ENCODE measurements around the gene ADD1.

ADD1 gene

DNA sequence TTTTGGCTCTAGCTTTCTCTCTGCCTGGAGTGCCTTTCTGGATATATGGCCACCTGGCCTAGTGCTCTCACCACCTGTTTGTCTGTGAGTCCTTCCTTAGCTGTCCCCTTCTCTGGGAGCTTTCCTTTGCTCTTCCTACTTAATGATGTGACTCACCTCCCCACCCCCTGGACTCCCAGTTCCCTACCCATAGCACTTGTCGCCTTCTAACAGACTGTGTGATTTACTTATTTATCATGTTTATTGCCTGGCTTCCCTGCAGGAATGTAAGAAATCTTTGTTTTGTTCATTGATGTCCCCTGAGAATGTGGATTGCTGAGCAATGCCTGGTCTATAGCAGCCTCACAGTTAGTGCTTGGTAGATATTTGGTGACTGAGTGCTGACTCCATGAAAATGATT is 18.9 kb downstream of the ADD1 start:
- DNase-seq = no peak

DNA sequence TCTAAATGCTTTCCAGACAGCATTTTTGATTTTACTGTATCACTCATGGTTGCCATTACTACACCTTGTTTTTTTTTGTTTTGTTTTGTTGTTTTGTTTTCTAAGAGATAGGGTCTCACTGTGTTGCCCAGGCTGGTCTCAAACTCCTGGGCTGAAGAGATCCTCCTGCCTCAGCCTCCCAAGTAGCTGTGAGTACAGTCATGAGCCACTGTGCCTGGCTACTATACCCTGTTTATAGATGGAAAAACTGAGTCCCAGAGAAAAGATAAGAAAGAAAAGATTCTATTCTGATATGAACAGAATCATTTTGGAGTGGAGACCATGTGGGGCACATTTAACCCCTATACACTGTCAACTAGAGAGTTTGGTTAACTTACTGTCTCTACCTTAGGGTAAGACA is 20.0 kb downstream of the ADD1 start:
- DNase-seq = no peak

DNA sequence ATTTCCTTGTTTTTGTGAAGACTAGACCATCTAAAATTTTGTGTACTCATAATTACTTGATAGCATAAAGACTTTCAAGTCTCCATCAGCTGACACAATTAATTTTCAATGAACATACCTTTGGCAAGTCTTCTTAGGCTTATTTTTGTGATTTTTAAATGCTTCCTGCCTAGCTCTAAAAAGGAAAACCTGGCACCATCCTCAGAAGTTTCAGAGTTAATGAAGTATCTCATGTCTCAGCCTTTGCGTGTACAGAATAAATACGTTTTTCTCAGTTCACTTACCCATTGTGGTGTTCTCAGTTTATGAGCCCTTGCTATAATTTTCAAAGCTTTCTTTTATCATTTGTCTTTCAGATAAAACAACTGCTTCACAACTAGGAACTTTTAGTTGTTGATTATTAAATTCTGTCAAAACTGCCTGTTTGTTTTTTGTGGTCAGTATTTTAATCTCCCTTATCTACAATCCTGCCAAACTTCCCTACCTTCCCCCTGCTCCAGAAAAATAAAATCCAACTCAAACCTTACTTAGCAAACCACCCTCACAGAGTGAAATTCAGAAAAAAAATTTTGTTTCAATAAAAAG is 21.6 kb downstream of the ADD1 start:
- DNase-seq = no peak

DNA sequence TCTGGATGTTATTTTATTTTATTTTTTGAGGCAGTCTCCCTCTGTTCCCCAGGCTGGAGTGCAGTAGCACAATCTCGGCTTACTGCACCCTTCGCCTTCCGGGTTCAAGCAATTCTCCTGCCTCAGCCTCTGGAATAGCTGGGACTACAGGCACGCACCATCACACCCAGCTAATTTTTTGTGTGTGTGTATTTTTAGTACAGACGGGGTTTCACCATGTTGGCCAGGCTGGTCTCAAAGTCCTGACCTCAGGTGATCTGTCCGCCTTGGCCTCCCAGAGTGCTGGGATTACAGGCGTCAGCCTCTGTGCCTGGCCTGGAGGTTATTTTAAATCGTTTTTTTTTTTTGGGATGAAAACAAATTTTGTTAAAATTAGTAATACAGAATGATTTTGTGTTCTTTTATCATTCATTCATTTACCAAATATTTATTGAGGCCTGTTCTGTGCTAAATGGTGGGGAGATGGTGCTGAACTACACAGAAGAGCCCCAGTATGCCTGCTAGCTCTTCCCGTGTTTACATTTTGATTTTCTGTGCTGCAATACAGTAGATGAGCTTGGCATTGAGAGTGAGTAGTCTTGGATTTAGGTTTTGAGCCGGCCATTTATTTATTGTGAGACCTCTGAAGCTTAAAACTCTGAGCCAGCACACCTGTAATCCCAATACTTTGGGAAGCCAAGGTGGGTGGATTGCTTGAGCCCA is 22.7 kb downstream of the ADD1 start:
- DNase-seq = no peak

DNA sequence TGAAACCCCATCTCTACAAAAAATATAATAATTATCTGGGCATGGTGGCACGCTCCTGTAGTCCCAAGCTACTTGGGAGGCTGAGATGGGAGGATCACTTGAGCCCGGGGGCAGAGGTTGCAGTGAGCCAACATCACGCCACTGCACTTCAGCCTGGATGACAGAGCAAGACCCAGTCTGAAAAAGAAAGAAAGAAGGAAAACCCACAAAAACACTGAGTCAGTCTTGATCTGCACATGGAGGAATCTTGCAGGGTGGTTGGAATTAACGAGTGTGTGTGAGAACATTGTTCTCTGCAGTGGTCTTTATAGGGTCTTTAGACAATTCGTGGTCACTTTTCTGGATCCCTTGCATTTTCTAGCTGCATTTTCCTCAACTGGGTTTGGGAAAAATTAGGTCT is 23.2 kb downstream of the ADD1 start:
- no peak for DNase-seq

DNA sequence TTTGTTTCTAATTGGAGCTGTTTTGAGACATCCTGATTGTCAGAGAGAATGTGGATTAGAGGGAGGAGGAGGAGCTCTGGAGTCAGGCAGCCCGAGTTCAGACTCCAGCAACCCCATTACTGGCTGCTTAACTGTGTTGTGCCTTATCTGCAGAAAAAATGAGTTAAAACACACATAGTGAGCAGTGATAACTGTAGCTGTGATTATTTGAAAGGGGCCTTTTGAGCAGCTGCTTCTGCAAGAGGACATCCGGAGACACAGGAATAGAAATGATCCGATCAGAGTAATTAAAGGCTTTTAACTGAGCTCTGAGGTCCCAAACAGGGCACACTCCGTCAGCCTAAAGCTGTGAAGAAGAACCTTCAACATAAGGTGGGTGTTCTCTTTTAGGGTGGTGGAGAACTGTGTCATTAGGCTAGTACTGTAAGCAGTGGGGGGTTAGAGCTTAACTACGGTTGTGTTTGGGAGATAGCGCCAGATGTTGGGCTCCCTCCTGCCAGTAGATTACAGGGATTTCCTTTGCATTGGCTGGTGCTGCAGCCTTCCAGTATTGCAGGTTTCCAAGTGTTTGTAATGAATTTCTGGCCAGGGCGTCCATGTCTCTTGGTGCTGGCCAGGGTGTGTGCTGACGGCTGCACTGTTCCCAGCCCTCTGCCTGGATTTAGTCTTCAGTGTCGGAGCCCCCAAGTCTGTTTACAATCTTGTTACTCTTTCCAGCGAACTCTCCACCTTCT is 24.3 kb downstream of the ADD1 start:
- no peak for DNase-seq

DNA sequence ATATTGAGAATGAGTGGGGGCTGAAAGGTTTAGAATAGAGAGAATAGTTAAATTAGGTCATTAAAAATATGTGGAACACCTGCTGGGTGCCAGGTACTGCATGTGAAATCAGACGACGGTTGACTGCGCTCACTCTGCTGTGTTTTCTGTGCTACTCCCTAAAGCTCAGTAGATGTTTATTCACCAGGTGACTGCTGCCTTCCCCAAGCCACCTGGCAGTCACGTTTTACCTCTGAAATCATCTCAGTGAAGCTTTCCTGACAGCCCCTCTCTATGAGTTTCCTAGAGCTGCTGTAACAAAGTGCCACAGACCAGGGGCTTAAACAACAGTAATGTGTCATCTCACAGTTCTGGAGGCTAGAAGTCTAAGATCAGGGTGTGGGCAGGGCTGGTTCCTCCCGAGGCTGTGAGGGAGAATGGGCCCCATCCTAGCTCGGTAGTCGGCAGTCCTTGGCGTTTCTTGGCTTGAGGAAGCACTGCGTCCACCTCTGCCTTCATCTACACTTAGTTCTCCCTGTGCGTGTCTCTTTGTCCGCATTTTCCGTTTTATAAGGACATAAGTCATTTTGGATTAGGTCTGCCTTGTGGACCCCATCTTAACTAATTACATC is 25.3 kb downstream of the ADD1 start:
- DNase-seq = no peak

DNA sequence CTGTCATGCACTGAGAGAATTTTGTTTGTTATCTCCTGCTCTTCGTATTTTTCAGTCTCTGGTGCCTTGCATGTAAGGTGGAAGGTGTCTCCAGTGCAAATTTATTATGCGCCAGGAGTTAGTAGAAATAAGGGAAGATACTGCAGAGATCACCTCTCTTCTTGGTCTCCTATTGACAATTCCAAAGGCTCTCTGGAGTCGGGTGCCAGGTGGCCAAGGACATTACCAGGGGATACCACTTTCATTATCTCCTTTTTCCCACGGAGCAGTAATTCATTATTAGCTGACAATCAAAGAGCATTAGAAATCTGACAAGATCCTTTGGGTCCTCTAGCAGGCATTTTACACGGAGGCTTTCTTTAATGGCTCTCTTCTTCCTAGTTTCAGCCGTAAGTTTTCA is 26.0 kb downstream of the ADD1 start:
- no peak for DNase-seq

DNA sequence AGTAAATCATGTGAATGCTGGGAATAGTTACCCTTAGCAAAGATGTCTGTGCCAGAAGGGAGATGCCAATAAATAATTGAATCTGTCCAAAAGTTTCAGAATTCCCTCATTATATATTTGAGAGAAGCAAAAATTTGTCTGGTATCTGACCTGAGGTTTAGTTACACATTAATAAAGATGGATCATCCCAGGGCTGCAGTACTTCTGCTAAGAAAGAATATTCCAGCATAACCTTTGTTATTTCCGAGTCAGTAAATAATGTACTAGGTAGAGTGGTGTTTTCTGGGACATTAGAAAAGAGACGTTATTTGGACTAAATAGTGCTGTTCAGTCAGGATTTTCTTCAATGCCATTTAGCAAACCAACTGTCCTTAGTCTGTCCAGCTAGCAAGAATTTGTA is 26.4 kb downstream of the ADD1 start:
- no peak for DNase-seq

DNA sequence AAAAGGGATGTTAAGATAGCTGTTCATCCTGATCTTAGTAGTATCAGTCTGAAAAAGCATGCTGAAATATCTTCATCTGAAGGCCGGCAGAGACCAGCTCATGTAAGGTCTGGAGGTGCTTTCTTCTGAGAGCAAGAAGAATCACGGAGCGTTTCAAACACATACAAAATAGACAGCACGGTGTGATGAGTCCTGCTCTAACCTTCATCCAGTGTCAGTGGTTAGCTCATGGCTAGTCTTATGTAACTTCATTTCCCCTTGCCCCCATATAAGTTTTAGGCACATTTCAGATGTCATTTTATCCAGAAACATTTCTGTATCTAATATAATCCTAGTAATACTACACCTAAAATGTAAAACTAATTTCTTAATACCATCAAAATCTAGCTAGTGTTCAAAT is 27.8 kb downstream of the ADD1 start:
- DNase-seq = no peak

DNA sequence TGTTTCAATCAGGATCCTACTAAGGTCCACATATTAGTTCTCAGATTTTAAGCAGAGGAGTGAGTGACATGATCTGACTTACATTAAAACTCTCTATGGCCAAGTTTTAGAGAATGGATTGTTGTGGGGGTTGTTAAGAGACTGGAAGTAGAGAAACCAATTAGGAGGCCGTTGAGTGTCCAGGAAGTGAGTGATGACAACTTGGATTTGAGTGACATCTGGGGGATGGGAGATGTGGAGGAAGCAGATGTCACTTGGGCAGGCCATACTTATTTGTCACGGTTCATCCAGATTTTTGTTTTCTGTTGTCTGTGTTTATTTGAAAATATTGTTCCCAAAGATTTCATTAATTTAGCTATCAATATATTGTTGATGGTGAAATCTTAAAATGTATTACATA is 28.3 kb downstream of the ADD1 start:
- DNase-seq = no peak

DNA sequence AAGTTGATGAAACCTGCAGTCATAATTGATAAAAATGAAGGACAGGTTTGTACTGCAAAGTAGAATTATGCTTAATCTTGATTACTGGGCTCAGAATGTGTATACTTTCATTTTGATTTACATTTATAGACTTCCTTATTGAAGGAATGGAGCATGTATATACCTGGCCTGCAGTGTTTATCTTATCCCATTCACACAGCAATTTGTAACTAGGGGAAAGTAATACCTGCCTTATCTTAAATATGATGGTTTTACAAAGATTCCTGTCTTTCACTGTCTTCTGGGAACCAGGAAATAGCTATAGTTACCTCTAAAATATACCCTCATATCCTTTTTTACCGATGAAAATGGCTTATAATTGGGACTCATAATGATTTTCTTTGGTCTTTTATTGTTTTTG is 29.7 kb downstream of the ADD1 start:
- no peak for DNase-seq

DNA sequence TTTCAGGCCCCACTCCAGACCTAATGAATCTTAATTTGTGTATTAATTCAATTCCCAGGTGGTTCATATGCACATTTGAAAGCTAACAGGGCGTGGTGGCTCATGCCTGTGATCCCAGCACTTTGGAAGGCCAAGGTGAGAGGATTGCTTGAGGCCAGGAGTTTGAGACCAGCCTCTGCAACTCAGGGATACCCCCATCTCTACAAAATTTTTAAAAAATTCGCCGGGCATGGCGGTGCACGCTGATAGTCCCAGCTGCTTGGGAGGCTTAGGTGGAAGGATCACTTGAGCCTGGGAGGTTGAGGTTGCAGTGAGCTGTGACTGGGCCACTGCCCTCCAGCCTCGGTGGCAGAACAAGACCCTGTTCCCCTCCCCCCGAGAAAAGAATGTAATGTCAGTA is 31.2 kb downstream of the ADD1 start:
- DNase-seq = no peak

DNA sequence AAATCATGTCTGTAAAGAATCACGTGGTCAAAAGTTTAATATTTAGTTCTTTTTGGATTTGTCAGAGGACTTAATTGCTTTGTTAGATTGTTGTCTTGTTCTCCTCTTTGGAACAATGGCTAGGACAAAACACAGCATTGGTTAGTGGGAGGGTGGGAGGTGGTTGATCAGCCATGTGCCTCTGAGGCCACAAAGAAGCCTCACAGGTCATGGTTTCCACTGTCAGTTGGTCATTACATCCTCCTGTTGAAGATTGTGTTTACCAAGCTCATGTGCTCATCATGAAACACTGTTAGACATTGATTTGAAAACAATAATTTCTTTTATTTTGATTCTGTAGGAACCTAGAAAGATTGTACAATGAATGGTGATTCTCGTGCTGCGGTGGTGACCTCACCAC is 31.9 kb downstream of the ADD1 start:
- no peak for DNase-seq

DNA sequence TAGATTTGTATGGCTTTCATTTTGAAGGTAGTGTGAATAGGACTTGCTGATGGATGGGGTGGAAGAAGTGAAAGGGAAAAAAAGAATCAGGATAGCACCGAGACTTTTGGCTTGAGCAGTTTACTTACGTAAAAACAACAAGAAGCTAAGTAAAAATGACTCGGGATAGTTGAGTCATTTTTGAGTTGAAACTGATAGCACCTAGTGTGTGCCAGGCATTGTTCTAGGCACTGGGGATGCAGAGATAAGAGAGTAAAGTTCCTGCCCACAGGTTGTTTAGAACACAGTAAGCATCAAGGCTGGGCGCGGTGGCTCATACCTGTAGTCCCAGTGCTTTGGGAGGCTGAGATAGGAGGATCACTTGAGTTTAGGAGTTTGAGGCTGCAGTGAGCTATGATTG is 34.7 kb downstream of the ADD1 start:
- no peak for DNase-seq

DNA sequence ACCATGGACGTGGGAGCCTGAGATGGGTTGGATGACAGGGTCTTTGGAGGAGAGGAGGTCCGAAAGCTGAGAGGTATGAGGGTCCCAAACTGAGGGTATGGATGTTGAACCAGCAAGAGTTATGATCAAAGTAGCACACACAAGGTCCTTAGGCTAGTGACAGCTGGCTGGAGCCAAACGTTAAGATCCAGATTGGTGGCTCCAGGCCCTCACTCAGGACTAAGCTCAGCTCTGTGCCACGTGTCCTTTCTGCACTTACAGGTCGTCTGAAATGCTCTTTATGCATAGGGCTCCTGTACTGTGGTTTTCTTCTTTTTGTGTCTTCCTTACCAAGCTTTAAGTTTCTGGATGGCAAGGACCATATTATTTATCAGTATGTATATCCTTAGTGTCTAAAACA is 35.4 kb downstream of the ADD1 start:
- no peak for DNase-seq

DNA sequence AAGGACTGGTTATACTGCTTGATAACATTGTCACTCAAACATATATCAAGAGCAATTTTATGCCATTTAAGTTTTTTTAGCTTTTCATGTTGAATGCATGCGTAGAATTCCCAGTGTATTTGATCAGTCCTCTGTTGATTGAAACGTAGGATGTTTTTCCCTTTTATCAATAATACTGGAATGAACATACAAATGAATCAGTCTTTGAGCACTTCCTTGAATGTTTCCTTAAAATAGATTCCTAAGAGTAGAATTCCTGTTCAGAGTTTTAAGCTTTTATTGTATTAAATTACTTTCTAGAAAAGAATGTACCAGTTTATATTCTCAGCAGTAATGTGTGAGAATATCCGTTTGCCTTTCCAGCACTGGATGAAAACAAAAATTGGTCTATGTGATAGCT is 37.8 kb downstream of the ADD1 start:
- DNase-seq = no peak

DNA sequence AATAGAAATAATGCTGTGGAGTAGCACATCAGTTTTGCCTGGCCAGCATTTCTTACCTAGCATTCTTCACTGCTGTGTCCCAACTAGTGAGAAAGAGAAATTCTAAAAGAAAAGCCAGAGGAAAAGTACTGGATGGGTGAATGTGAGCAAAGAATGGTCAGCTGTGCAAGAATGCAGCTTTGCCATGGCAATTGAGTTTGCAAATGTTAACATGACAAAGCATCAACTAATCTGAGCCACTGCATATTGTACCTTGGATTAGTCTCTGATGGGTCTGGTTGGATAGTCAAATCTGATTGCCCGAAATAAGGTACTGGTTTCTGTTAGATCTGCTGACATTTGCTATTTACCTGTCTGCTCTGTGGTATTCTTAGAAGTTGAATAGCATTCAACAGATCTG is 38.7 kb downstream of the ADD1 start:
- DNase-seq = no peak

DNA sequence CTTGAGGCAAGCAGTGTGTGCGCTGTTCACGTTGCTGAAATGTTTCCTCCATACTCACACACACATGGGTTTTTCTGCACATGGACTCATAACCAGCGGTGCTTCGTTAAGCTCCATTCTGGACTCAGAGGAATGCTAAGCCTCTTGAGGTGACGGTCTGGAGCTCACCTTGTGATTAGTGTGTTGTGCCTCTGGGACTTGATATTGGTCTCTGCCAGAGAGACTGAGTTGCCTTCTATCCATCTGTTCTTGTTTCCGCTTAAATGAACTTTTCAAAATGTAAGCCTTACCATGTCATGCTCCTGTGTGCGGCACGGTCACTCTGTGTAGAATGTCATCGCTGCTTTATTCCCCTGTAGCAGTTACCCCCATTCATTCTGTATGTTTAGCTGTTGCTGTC is 42.5 kb downstream of the ADD1 start:
- no peak for DNase-seq

DNA sequence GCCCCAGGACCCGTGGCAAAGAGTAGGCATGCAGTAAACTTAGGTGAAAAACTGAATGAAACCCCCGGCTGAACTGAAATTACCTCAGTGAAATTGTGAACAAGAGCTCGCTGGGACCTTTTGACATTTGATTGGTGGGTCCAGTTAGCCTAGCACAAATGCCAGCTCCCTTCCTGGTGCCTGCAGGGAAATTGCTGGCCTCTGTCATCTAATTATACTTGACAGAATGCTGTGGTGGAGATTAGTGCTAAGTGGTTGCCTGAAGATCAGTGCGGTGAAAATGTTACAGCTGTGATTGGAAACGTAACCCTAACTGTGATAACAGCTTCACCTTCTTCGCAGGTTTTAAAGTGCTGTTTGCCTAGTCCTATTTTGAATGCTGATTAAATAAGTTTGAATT is 43.0 kb downstream of the ADD1 start:
- no peak for DNase-seq

DNA sequence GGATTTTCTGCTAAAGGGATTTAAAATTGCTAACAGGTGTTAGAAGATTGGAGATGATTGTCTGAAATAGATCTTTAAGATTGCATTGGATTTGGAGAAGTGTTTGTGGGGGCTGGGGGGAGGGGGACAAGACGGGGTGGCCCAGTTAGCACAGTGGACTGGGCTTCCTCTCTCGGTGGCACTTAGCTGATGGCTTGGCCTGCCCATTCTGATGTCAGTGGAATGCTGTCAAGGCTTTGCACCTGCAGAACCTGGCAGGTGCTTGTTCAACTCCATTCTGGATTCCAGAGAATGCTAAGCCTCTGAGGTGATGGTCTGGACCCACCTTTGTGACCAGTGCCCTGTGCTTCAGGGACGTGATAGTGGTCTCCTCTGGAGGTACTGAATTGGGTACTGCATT is 43.7 kb downstream of the ADD1 start:
- no peak for DNase-seq

DNA sequence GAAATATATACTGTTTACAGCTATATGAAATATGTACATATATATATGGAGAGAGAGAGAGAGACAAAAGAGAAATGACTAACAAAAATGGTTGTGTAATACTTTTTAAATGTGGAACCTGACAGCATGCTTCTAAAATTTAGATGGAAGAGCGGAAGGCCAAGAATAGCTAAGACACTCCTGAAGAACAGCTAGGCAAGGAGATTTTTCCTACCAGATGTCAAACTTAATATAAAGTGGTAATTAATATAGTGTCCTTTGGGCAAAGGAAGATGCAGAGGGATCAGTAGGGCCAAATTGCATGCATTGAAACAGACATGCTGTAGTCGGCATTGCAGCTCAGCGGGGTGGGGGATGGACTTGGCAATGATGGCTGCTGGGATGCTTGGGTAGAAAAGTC is 45.2 kb downstream of the ADD1 start:
- DNase-seq = no peak

DNA sequence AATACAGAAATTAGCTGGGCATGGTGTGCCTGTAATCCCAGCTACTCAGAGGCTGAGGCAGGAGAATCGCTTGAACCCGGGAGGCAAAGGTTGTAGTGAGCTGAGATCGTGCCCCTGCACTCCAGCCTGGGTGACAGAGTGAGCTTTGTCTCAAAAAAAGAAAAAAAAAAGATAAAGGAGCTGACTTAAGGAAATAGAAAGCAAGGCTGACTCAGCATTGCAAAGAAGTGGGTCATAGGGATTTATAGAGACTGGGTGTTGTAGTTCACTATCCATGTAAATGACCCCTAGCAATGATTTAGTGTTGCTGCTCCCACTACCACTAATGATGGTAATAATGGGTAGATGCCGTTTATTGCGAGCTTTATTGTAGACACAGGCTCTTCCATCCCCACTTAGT is 47.6 kb downstream of the ADD1 start:
- DNase-seq = no peak

DNA sequence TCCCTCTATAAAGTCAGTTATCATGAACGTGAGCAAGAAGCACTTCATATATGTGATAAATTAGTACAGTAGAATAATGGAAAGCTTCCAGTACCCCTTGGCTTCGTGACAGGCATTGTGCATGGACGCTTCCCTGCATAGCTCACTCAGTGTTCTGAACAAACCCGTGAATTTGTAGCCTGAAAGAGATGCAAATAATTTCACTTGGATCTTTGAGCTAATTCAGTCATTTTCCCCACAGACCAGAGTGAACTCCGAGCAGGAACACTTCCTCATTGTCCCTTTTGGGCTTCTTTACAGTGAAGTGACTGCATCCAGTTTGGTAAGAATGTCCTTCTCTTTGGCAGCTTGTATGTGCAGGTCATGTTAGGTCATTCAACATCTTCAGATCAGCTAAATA is 50.1 kb downstream of the ADD1 start:
- no peak for DNase-seq
